GM18520 (cell line): ENCODE data around the gene GOLGA5.

ENCODE experiments used
- ATAC-seq: cut with Tn5 transposase; IDR thresholded peaks from one replicate; pipeline ENCODE4 v1.9.1; 2021; ENCODE audit not compliant: unreplicated experiment

Gene GOLGA5

GRCh38 chr14:92874962-92875661 lies 81.0 kb downstream of the GOLGA5 start:
- no peak for ATAC-seq

- no peak for ATAC-seq
Measured at GRCh38 chr14:92877757-92878431, 83.8 kb downstream of the GOLGA5 start.

GRCh38 chr14:92880351-92880750 lies 86.2 kb downstream of the GOLGA5 start:
- ATAC-seq = no peak

GRCh38 chr14:92880851-92881250 lies 86.7 kb downstream of the GOLGA5 start:
- ATAC-seq = no peak

GRCh38 chr14:92883066-92883465 lies 89.0 kb downstream of the GOLGA5 start:
- ATAC-seq = no peak

- no peak for ATAC-seq
Measured at GRCh38 chr14:92884410-92884809, 90.3 kb downstream of the GOLGA5 start.

GRCh38 chr14:92885279-92886061 lies 91.4 kb downstream of the GOLGA5 start:
- ATAC-seq = no peak

- ATAC-seq = no peak
Measured at GRCh38 chr14:92886337-92886736, 92.2 kb downstream of the GOLGA5 start.

GRCh38 chr14:92887157-92887556 lies 93.1 kb downstream of the GOLGA5 start:
- ATAC-seq = no peak

GRCh38 chr14:92888896-92889295 lies 94.8 kb downstream of the GOLGA5 start:
- ATAC-seq = no peak
